Astrocyte (in vitro differentiated cells and primary cell): ENCODE results near the gene LTBP3.

Experiments
- CTCF ChIP-seq: IDR thresholded peaks from 2 replicates; pipeline ENCODE4 v1.5.1; 2011; ENCODE audit warnings: low read depth, mild to moderate bottlenecking, inconsistent platforms, low read length, moderate library complexity; ENCODE audit not compliant: insufficient read depth
- EZH2 ChIP-seq: IDR thresholded peaks from 2 replicates; pipeline ENCODE4 v1.6.1; 2012; ENCODE audit warnings: mild to moderate bottlenecking, low read length, inconsistent platforms; ENCODE audit not compliant: insufficient read depth

DNA sequence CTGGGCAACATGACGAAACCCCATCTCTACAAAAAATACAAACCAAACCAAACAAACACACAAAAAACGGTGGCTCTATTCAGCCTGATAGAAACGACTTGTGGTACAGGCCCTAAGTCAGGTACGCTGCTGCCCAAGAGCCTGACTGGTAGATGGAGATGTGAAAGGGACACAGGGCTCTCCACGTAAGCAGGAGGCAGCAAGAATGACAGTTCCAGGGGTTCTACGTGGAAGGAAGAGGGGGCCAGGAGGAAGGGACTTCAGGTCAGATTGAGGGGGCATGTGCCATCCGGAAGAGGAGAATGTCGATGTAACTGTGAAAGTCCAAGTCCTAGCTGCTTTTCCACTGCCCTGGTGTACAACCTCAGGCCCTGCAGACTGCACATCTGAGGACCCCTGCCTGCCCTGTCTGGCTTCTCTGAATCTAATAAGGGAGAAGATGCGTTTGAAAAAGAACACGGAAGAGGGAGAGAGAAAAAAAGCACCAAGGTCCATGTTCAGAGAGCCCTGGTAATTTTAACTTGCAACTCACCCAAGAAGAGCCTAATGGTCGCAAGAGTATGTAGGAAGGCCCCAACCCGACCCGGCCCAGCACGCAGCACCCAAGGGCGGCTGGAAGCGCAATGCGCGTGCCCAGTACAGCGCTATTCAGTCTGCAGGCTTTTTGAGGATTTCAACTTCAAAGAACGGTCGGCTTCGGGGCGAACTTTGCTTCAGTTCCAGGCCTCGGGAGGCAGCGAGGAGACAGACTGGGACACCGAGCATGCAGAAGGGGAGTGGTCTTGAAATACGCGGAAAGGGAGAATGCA is 11.2 kb upstream of the LTBP3 start:
- no peak for TF ChIP-seq CTCF
- no peak for TF ChIP-seq EZH2
